Measurements from ENCODE around the gene ROR1. TPM values are rescaled to one million over a fixed set of nuclear protein-coding genes. Genes with fewer than 3 reads are reported as not detected.
A peak's percentile ranks its signal among the peaks of the same experiment; 100 is the strongest.

The ROR1 gene
- total RNA-seq, 4 donors from 2014 or later, result 8.8 to 30.4 (median 14.1) TPM

DNA sequence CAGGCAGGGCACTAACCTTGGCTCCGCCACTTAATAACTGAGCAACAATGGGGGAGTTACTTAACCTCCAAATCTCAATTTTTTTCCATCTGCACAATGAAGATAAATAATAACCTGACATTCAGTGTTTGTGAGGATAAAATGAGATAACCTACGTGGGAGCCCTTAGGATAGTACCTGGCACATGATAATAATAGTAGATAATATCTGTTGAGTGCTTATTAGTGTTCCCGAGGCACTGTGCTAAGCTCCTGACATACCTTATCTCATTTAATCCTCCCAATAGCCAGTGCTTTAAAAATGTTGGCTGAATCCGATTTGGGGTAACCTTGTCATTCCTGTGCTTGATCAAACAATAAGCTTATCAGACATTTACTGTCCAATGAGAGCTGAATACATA lies 300.9 kb downstream of the ROR1 start:
- TF ChIP-seq, protein P1, sequence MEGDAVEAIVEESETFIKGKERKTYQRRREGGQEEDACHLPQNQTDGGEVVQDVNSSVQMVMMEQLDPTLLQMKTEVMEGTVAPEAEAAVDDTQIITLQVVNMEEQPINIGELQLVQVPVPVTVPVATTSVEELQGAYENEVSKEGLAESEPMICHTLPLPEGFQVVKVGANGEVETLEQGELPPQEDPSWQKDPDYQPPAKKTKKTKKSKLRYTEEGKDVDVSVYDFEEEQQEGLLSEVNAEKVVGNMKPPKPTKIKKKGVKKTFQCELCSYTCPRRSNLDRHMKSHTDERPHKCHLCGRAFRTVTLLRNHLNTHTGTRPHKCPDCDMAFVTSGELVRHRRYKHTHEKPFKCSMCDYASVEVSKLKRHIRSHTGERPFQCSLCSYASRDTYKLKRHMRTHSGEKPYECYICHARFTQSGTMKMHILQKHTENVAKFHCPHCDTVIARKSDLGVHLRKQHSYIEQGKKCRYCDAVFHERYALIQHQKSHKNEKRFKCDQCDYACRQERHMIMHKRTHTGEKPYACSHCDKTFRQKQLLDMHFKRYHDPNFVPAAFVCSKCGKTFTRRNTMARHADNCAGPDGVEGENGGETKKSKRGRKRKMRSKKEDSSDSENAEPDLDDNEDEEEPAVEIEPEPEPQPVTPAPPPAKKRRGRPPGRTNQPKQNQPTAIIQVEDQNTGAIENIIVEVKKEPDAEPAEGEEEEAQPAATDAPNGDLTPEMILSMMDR (IDR thresholded peaks at IDR 0.05), result no peak
- no peak for DNase-seq (ENCODE audit: low spot score)
- ATAC-seq (ENCODE audit: low FRiP score), result no peak

DNA sequence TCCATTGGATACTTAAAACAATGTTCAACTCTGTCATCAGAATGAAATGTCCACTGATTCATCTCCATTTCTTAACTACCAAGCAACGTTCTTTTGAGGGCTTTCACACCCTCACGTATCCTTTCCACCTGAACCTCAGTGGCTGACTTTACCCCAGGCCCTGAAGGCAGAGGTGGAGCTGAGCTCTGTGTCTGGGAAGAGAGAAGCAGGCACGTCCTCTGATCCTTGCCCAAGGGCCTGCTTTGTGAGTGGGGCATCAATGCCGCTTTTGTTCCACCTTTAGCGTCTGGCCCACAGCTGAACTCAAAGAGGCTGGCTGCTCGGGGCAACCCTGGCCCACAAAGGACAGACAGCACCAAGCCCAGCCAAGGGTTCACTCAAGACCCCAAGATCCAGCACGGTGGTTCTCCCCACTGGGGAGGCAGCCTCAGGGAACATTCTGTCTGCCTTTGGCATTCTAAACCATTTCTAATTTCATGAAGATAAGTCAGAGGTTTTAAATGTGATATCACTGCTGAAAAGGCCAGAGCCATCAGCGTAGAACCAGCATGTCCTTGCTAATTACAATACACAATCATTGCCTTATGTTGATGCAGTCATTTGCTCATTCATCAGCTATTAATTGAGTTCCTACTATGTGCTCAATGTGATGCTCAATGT lies 303.6 kb downstream of the ROR1 start:
- ATAC-seq (ENCODE audit: low FRiP score) (no peak), DNase-seq (ENCODE audit: low spot score) (no peak)
- TF ChIP-seq, protein P1 (IDR thresholded peaks at IDR 0.05), result no peak

DNA sequence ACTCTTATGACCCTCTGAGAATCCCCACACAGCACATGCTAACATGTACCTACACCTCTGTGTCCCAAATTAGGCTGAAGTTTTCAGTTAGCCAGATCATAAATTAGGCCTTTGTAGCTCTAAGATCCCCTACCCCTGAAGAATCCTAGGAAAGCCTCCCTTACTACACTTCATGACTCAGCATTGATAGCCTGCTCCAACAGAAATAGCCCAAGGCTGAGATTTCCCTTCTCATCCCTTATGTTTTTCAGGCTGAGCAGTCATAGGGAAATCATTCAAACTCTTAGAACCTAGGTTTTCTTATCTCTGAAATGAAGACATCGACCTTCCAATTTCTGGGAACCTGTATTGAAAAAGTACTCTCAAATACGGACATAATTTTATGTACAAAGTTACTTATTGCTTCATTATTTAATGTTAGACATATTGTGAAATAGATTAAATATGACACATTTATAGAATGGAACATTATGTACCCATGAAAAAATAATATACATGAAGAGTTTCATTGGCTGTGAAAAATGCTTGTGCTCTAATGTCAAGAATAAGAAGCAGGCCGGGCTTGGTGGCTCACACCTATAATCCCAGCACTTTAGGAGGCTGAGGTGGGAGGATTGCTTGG lies 307.2 kb downstream of the ROR1 start:
- ATAC-seq (ENCODE audit: low FRiP score) (peak; percentile 64), DNase-seq (ENCODE audit: low spot score) (no peak)
- TF ChIP-seq, protein P1 (IDR thresholded peaks at IDR 0.05), result no peak

DNA sequence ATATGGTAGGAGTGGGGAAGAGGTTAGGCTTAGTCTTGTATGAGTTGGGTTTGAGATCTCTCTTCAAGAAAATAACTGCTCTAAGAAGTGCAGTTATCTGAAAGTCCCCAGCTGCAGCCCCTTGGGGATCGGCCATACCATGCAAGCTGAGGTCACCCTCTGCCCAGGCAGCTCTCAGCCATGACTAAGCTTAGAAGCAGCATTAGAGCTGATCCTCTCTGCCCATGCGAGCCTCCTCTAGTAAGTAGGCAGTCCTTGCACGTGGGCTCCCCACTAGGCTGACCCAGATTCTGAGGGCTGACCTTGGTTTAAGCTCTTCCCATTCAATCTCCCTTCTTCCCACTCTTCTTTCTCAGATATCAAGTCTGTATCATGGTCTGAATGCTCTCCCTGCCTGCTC lies 308.6 kb downstream of the ROR1 start:
- ATAC-seq (ENCODE audit: low FRiP score) (no peak), DNase-seq (ENCODE audit: low spot score) (no peak)
- TF ChIP-seq, protein P1 (IDR thresholded peaks at IDR 0.05), result no peak

DNA sequence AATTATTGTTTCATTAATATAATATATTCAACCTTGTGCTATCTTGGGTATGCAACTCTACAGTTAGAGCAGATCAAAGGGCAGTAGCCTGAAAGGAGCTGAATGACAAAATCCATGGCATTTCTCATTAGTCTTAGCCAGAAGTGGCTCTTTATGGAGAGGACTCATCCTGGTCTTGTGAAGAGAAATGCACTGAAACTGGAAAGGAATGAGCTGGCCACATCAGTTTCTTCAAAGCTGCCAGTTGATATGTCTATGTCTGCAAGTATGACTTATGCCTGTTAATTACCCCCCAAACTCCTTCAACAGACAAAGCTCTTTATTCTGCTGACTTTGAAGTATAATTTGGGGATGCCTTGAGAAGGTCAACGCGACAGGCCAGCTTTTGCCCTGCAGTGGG lies 310.6 kb downstream of the ROR1 start:
- no peak for DNase-seq (ENCODE audit: low spot score)
- TF ChIP-seq, protein P1 (IDR thresholded peaks at IDR 0.05), result no peak
- peak; percentile 24 for ATAC-seq (ENCODE audit: low FRiP score)

DNA sequence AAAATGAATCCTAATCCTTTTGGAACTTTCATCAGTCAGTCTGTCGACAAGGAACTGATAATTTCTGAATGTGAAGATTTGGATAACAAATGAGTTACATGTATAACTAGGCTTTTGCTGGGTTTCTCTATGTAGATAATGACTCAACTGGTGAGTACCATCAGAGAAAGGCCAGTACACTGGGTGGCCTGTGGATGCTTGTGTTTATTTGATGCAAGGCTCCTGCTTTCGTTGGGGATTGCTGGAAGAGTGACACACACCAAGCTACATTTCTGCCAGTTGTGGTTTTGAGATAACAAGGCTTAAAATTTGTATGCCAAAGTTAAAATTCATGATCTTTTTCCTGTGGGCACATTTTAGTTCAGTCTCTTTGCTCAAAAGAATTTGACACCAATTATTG lies 314.0 kb downstream of the ROR1 start:
- DNase-seq (ENCODE audit: low spot score) (no peak), ATAC-seq (ENCODE audit: low FRiP score) (peak; percentile 23)
- TF ChIP-seq, protein P1 (IDR thresholded peaks at IDR 0.05), result no peak

DNA sequence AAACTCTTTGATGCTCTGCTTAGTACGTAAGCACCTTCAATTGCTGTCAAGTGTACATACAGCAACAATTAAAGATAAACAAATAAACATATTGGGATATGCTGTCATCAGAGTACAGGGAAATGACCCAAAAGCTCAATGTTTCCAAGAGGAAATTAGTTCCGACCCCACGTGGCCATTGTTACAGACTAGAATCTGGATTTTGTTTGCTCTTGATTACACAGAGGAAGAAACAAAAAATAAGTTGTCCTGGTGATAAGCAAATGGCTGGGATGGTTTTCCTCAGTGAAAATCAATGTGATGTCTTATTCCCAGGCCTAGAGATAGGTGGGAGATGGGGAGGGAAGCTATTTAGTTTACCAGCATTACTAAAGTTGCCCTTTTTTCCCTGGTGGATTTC lies 316.6 kb downstream of the ROR1 start:
- DNase-seq (ENCODE audit: low spot score) (no peak), ATAC-seq (ENCODE audit: low FRiP score) (no peak)
- TF ChIP-seq, protein P1 (IDR thresholded peaks at IDR 0.05), result no peak

Measured in omental fat pad (tissue), 4 donors.